ENCODE data around the gene ZFYVE28. TPM values are rescaled to one million over a fixed set of nuclear protein-coding genes. Genes with fewer than 3 reads are reported as not detected.

The ZFYVE28 gene
- total RNA-seq, 1 experiment from 2014 or later, result 12.9 TPM

DNA sequence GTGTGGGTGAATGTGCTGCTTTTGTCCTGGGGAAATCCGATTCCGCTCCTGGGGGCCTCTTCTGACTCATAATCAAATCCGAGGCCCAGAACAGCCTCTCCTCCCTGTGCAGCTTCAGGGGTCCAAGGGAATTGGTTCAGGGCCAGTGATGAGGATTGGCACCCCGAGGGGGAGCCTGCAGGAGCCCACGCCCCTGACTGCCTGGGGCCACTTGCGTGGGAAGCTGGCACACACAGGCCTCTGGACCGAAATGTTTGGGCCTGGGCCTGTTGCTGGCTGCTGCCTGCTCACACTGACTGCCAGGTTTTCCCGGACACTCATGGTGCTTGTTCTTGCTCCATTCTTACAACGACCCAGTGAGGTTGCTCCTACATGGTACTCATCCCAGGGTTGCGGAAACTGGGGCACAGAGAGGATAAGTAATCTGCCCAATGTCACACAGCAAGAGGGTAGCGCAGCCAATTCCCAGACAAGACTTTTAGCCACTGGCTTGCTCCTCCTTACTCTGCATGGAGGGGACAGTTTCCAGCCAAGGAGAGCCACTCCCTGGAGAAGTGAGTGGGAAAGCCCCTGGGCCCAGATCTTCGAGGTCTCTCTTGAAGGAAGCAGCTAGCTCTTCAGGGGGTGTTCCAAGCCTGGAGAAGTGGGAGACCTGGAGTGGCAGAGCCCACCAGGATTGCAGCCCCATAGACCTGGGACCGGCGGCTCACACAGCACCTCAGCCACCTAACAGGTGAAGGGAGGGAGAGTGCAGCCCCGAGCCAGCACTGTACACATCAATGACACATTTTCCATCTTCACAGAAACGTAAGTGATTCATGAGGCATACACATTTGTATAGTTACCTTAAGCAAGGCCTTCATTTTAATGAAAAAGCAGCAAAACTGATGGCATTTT lies 20.6 kb upstream of the ZFYVE28 start:
- Histone ChIP-seq H3K9me3 (ENCODE audit: insufficient read depth, low read depth) (no peaks in the 10 kb centered on the region), H3K79me2 (ENCODE audit: low read depth) (no peaks in the 10 kb centered on the region), H4K20me1 (ENCODE audit: insufficient read depth) (peaks cover 6% of the 10 kb centered on the region; the same call in 1 of the 2 replicates), H3K4me1 (replicated peaks; ENCODE audit: insufficient read depth) (no peaks in the 10 kb centered on the region), H3K27me3 (ENCODE audit: insufficient read depth, low read depth) (peaks cover 33% of the 10 kb centered on the region), H3K4me3 (no peak overlapping the region), H3K36me3 (ENCODE audit: low read depth) (no peaks in the 10 kb centered on the region), H3F3A (ENCODE audit: insufficient read depth, low read depth) (no peaks in the 10 kb centered on the region), H3K4me2 (no peak overlapping the region), H3K9me2 (ENCODE audit: insufficient read depth) (no peaks in the 10 kb centered on the region), H3K27ac (no peak overlapping the region), H2AFZ (no peak overlapping the region)
- DNase-seq, result no peak
- POLR2A ChIA-PET (ENCODE audit: unreplicated experiment), result no interaction called here
- CTCF ChIA-PET, result no interaction called here
- no TSS peak for BruUV-seq (replicated peaks)
- intact Hi-C loops (cut with micrococcal nuclease; ENCODE audit: unreplicated experiment), result no loop called here
- TF ChIP-seq, protein P1, sequence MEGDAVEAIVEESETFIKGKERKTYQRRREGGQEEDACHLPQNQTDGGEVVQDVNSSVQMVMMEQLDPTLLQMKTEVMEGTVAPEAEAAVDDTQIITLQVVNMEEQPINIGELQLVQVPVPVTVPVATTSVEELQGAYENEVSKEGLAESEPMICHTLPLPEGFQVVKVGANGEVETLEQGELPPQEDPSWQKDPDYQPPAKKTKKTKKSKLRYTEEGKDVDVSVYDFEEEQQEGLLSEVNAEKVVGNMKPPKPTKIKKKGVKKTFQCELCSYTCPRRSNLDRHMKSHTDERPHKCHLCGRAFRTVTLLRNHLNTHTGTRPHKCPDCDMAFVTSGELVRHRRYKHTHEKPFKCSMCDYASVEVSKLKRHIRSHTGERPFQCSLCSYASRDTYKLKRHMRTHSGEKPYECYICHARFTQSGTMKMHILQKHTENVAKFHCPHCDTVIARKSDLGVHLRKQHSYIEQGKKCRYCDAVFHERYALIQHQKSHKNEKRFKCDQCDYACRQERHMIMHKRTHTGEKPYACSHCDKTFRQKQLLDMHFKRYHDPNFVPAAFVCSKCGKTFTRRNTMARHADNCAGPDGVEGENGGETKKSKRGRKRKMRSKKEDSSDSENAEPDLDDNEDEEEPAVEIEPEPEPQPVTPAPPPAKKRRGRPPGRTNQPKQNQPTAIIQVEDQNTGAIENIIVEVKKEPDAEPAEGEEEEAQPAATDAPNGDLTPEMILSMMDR (conservative IDR thresholded peaks at IDR 0.05), result no peak
- no peak for TF ChIP-seq EZH2 (IDR thresholded peaks at IDR 0.05; ENCODE audit: low read depth)

DNA sequence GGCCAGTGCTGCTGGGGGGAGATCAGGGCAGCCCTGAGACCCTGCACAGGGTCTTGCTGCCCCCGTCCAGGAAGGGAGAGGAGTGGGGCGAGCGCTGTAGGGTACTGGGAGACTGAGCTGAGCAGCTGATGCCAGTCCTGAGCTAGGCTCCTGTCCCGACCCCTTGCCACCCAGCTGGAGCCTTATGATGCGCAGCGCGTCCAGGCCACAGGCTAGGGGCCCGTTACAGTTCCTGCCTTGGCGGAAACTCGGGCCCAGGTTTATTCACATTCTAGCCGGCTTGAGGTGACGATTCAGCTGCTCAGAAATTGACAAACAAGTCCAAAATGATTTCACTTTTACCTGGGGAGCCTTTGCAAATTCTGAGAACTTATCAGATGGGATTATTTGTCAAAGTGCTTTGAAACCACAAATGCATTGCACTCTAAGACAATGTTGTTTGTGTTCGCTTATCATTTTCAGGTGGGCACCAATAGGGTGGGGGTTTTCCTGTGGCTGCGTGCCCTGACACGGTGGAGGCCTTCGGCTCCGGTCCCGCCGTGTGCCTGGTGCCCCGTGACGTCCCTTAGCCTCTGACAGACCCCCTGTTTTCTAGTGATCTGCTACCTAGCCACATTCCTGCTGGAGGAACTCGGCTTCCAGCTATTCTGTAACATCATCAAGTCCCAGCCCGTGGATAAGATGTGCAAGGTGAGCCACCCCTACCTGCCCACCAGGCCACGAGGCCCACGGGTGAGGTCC lies 19.2 kb upstream of the ZFYVE28 start:
- no peaks in the 10 kb centered on the region for H3K36me3 ChIP-seq (ENCODE audit: low read depth)
- intact Hi-C loops (cut with micrococcal nuclease; ENCODE audit: unreplicated experiment), result no loop called here
- no peak overlapping the region for H3K4me3 ChIP-seq
- BruUV-seq (replicated peaks), result no TSS peak
- no peak overlapping the region for H3K27ac ChIP-seq
- H3K79me2 ChIP-seq (ENCODE audit: low read depth), result no peaks in the 10 kb centered on the region
- no peaks in the 10 kb centered on the region for H3K4me1 ChIP-seq (replicated peaks; ENCODE audit: insufficient read depth)
- peaks cover 45% of the 10 kb centered on the region for H3K27me3 ChIP-seq (ENCODE audit: insufficient read depth, low read depth)
- H4K20me1 ChIP-seq (ENCODE audit: insufficient read depth), result peaks cover 6% of the 10 kb centered on the region; the same call in 1 of the 2 replicates
- no peaks in the 10 kb centered on the region for H3F3A ChIP-seq (ENCODE audit: insufficient read depth, low read depth)
- DNase-seq, result no peak
- TF ChIP-seq EZH2 (IDR thresholded peaks at IDR 0.05; ENCODE audit: low read depth), result no peak
- TF ChIP-seq, protein P1 (conservative IDR thresholded peaks at IDR 0.05), result no peak
- H3K9me2 ChIP-seq (ENCODE audit: insufficient read depth), result no peaks in the 10 kb centered on the region
- no peak overlapping the region for H2AFZ ChIP-seq
- ChIA-PET CTCF (no interaction called here), POLR2A (ENCODE audit: unreplicated experiment) (no interaction called here)
- H3K9me3 ChIP-seq (ENCODE audit: insufficient read depth, low read depth), result no peaks in the 10 kb centered on the region
- H3K4me2 ChIP-seq, result no peak overlapping the region

DNA sequence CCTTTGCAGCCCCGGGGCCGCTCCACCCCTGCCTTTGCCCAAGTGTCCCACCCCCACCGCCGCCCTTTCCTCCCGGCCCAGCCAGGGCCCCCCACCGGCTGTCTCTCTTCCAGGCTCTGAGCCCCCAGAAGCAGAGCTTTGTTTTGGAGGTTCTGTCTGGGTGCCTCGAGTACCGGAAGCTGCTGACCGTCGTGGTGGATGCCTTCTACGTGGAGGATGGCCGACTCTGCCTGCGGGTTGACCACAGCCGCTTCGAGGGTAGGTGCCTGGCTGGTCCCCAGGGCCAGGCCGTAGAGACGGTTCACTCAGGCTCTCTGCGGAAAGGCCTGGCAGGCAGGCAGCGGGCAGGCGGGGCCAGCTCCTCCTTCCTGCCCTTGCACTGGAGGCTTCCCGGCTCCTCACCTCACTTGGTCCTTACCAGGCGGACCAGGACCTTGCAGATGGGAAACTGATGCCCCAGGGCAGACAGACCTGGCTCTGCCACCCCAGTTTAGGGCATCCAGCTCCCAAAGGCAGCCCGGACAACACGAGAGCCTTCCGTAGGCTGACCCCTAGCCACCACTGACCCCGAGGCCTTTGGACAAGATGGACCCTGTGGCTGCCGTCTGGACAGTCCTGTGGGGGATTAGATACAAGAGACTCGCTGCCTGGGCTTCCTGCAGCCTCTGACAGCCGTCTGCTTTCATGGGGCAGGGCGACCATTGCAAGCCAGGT lies 18.5 kb upstream of the ZFYVE28 start:
- Histone ChIP-seq H3K36me3 (ENCODE audit: low read depth) (no peaks in the 10 kb centered on the region), H3K79me2 (ENCODE audit: low read depth) (no peaks in the 10 kb centered on the region), H3K9me2 (ENCODE audit: insufficient read depth) (no peaks in the 10 kb centered on the region), H3K9me3 (ENCODE audit: insufficient read depth, low read depth) (no peaks in the 10 kb centered on the region), H2AFZ (no peak overlapping the region), H3K27me3 (ENCODE audit: insufficient read depth, low read depth) (peaks cover 45% of the 10 kb centered on the region), H3K27ac (no peak overlapping the region), H3K4me2 (no peak overlapping the region), H3F3A (ENCODE audit: insufficient read depth, low read depth) (peaks cover under 1% of the 10 kb centered on the region; the same call in 1 of the 2 replicates), H3K4me3 (no peak overlapping the region), H3K4me1 (replicated peaks; ENCODE audit: insufficient read depth) (no peaks in the 10 kb centered on the region), H4K20me1 (ENCODE audit: insufficient read depth) (peaks cover 10% of the 10 kb centered on the region; the same call in 1 of the 2 replicates)
- ChIA-PET POLR2A (ENCODE audit: unreplicated experiment) (no interaction called here), CTCF (no interaction called here)
- TF ChIP-seq, protein P1 (conservative IDR thresholded peaks at IDR 0.05), result no peak
- no peak for TF ChIP-seq EZH2 (IDR thresholded peaks at IDR 0.05; ENCODE audit: low read depth)
- no peak for DNase-seq
- no TSS peak for BruUV-seq (replicated peaks)
- intact Hi-C loops (cut with micrococcal nuclease; ENCODE audit: unreplicated experiment), result no loop called here
